Spleen (tissue), 11 donors: ENCODE measurements around the gene LRMDA. TPM values are rescaled to one million over a fixed set of nuclear protein-coding genes. Genes with fewer than 3 reads are reported as not detected.

Experiments
- DNase-seq: peaks from one replicate; pipeline ENCODE4 v3.0.0-alpha.2; 2020
- H3K27ac ChIP-seq, 8 donors: fragments of 200-600 bp; sonication (generic) in 7 of 8; 1 replicate in 4 of 8; 2 replicates in 4 of 8; pipeline versions ENCODE4 v1.5.0 to v1.8.0; 2016 to 2021; ENCODE audit warnings: inconsistent platforms in 4 of 8, mild to moderate bottlenecking in 4 of 8, moderate library complexity in 1 of 8
- H3K27me3 ChIP-seq, 7 donors: fragments of 200-600 bp; sonication (generic) in 6 of 7; replicated peaks in 1 of 7; 1 replicate in 4 of 7; 2 replicates in 3 of 7; pipeline versions ENCODE4 v1.5.0 to v1.8.0; 2016 to 2021; ENCODE audit warnings: inconsistent platforms in 3 of 7, mild to moderate bottlenecking in 1 of 7
- H3K36me3 ChIP-seq, 6 donors: fragments of 200-600 bp; sonication (generic) in 5 of 6; 1 replicate in 4 of 6; 2 replicates in 2 of 6; pipeline versions ENCODE4 v1.5.0 to v1.8.0; 2016 to 2021; ENCODE audit warnings: inconsistent platforms in 2 of 6
- H3K4me1 ChIP-seq, 6 donors: fragments of 200-600 bp; sonication (generic) in 5 of 6; 1 replicate in 3 of 6; 2 replicates in 3 of 6; pipeline versions ENCODE4 v1.5.0 to v1.8.0; 2016 to 2021; ENCODE audit warnings: inconsistent platforms in 3 of 6
- H3K4me3 ChIP-seq, 8 donors: fragments of 200-600 bp; sonication (generic) in 7 of 8; 1 replicate in 4 of 8; 2 replicates in 4 of 8; pipeline versions ENCODE4 v1.5.0 to v1.8.0; 2016 to 2021; ENCODE audit warnings: inconsistent platforms in 4 of 8, mild to moderate bottlenecking in 4 of 8, moderate library complexity in 2 of 8
- H3K9me3 ChIP-seq, 8 donors: fragments of 200-600 bp; sonication (generic) in 7 of 8; 1 replicate in 4 of 8; 2 replicates in 4 of 8; pipeline versions ENCODE4 v1.5.0 to v1.8.0; 2016 to 2021; ENCODE audit warnings: inconsistent platforms in 4 of 8
- POLR2A ChIP-seq, 3 donors: fragments of 450-650 bp; IDR thresholded peaks; one replicate each; pipeline ENCODE4 v1.5.1; 2017; ENCODE audit warnings: antibody characterized with exemption in 3 of 3, mild to moderate bottlenecking in 1 of 3
- POLR2AphosphoS5 ChIP-seq, 3 donors: sonication (generic); formaldehyde crosslinking; IDR thresholded peaks; one replicate each; pipeline ENCODE4 v1.5.1; 2017; ENCODE audit warnings: antibody characterized with exemption in 3 of 3
- WGBS, 5 donors: extraction: QIAGEN DNeasy Blood & Tissue Kit in 3 of 5; methylation state at CpG; one replicate each; pipeline versions ENCODE4 v1.1.5 to v1.1.7; 2013 to 2018; 5-methylcytosine and 5-hydroxymethylcytosine counted together
- intact Hi-C: fragments of 100-400 bp; cut with DNase I; formaldehyde crosslinking; loops from one replicate; pipeline ENCODE4 v1.15.0; 2023; ENCODE audit warnings: low total_unique reads
- polyA plus RNA-seq, 3 donors: library from polyadenylated mRNA; stranded (reverse); fragments of 200-250 nt; gene quantifications; one replicate each; pipeline ENCODE4 v1.2.1, GENCODE V29; 2013
- total RNA-seq, 7 donors: library from RNA; depleted of rRNA in 3 of 7; stranded (reverse); fragments of >200 nt in 3 of 7; fragmentation: NEBNext Ultra II Directional in 4 of 7; extraction: Animal tissue kit (Norgen Biotek cat#: 25700) in 4 of 7; gene quantifications; one replicate each; pipeline versions ENCODE4 v1.1.0 to v1.2.1, GENCODE V29; 2016 to 2021
- TF ChIP-seq, protein P1 (sequence below), 11 experiments: fragments of 200-600 bp in 7 of 11; fragments of 450-650 bp in 4 of 11; sonication (generic) in 4 of 11; IDR thresholded peaks in 8 of 11; conservative IDR thresholded peaks in 3 of 11; 1 replicate in 7 of 11; 2 replicates in 4 of 11; pipeline versions ENCODE4 v1.4.0 to v1.8.0; 2016 to 2021; ENCODE audit warnings: antibody characterized with exemption in 11 of 11, inconsistent platforms in 4 of 11, mild to moderate bottlenecking in 1 of 11
- donor health status: healthy with polysubstance abuse.
- donor health status: DM: no; HTN: no; CAD: no; lungs with moderate emphysema.
- donor health status: DM: no; HTN: no; CAD: no.
- donor health status: Bipolar disorder and iron deficiency.
- donor health status: healthy.
- donor health status: DM: no; HTN: no; CAD: no.
- donor health status: DM: yes; HTN: yes; CAD: no.

LRMDA gene
- total and polyA plus RNA-seq, 10 donors: 7.3 to 46.6 (median 28.2) TPM

DNA sequence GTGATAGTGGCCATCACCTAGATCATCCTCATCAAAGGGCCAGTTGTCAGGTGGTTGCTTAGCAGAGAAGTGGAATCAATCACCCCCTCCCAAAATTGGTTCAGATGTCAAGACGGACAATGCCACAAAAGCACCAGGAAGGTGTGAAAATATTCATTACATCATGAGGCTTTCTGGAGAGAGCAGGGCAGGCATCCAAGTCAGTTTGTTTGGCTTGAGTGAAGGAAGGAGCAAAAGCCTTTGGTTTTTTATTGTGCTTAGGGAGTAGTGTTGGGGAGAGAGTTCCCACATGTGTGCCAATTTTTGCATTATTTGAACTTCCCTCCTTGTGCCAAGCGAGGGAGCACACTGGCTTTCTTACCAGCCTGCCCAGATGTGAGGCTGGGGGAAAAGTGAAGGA is 1082.9 kb downstream of the LRMDA start:
- 81 to 94% (median 88%) methylated on average over 2 of the region's 2 CpGs for WGBS, 5 donors
- Histone ChIP-seq H3K9me3 (no peaks in the 10 kb centered on the region), H3K27ac (no peak overlapping the region), H3K4me1 (no peaks in the 10 kb centered on the region), H3K27me3 (no peaks in the 10 kb centered on the region), H3K4me3 (no peak overlapping the region), H3K36me3 (no peaks in the 10 kb centered on the region)
- TF ChIP-seq POLR2AphosphoS5 (IDR thresholded peaks at IDR 0.05) (no peak), POLR2A (IDR thresholded peaks at IDR 0.05) (no peak)
- TF ChIP-seq, protein P1, sequence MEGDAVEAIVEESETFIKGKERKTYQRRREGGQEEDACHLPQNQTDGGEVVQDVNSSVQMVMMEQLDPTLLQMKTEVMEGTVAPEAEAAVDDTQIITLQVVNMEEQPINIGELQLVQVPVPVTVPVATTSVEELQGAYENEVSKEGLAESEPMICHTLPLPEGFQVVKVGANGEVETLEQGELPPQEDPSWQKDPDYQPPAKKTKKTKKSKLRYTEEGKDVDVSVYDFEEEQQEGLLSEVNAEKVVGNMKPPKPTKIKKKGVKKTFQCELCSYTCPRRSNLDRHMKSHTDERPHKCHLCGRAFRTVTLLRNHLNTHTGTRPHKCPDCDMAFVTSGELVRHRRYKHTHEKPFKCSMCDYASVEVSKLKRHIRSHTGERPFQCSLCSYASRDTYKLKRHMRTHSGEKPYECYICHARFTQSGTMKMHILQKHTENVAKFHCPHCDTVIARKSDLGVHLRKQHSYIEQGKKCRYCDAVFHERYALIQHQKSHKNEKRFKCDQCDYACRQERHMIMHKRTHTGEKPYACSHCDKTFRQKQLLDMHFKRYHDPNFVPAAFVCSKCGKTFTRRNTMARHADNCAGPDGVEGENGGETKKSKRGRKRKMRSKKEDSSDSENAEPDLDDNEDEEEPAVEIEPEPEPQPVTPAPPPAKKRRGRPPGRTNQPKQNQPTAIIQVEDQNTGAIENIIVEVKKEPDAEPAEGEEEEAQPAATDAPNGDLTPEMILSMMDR (IDR thresholded peaks at IDR 0.05 in 8 of 11, conservative IDR thresholded peaks at IDR 0.05 in 3 of 11): no peak
- no peak for DNase-seq
- intact Hi-C loops: no loop called here

DNA sequence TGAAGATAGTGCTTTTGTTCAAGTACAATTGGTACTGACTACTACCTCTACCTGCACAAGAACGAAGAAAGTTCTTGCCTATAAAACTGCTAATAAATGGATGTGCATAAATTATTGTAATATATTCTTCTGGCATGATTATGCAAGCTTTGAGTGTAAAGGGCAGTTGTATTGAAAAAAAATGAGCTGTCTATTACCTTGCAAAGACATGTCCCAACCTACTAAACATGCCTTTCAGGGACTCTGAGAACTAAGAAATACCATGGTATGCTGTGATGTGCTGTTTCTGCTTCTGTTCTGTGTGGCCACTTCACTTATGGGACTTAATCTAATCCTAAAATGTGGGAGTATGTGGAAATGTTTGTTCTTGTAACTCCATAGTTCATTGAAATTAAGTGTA is 1083.4 kb downstream of the LRMDA start:
- Histone ChIP-seq H3K9me3 (no peaks in the 10 kb centered on the region), H3K36me3 (no peaks in the 10 kb centered on the region), H3K27me3 (no peaks in the 10 kb centered on the region), H3K4me3 (no peak overlapping the region), H3K4me1 (no peaks in the 10 kb centered on the region), H3K27ac (no peak overlapping the region)
- no peak for DNase-seq
- no peak for TF ChIP-seq POLR2A (IDR thresholded peaks at IDR 0.05)
- TF ChIP-seq, protein P1 (IDR thresholded peaks at IDR 0.05 in 8 of 11, conservative IDR thresholded peaks at IDR 0.05 in 3 of 11): no peak
- no peak for TF ChIP-seq POLR2AphosphoS5 (IDR thresholded peaks at IDR 0.05)
- 63 to 86% (median 81%) methylated on average over 1 of the region's 1 CpG for WGBS, 5 donors
- intact Hi-C loops: no loop called here

DNA sequence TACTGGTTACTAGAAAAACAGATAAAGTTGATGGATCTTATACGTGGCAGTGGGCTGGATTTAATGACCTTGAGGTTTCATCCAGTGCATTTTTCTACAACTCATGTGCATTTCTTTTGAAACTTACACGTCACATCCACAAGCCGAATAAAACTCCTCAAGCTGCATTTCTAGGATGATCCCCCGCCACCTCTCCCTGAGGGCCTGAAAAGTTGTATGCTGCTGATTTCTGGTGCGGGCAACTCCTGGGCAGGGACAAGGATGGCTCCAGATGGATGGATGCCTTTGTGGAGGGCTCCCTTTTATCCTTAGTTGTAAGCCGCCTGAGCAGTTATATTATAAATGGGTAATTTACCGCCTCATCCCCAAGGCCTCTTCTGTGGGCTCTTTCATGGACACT is 1091.1 kb downstream of the LRMDA start:
- DNase-seq: no peak
- Histone ChIP-seq H3K27me3 (no peaks in the 10 kb centered on the region), H3K36me3 (no peaks in the 10 kb centered on the region), H3K9me3 (peaks cover 0 to 6% (median 0%) of the 10 kb centered on the region in 8 donors), H3K4me3 (no peak overlapping the region), H3K4me1 (no peaks in the 10 kb centered on the region), H3K27ac (peak overlapping the region in 4 of 8 donors; percentile 23 to 62 (median 34))
- TF ChIP-seq, protein P1 (IDR thresholded peaks at IDR 0.05 in 8 of 11, conservative IDR thresholded peaks at IDR 0.05 in 3 of 11): no peak
- TF ChIP-seq POLR2AphosphoS5 (IDR thresholded peaks at IDR 0.05): no peak
- no peak for TF ChIP-seq POLR2A (IDR thresholded peaks at IDR 0.05)
- intact Hi-C loops: no loop called here
- 72 to 97% (median 90%) methylated on average over 7 of the region's 7 CpGs for WGBS, 5 donors

DNA sequence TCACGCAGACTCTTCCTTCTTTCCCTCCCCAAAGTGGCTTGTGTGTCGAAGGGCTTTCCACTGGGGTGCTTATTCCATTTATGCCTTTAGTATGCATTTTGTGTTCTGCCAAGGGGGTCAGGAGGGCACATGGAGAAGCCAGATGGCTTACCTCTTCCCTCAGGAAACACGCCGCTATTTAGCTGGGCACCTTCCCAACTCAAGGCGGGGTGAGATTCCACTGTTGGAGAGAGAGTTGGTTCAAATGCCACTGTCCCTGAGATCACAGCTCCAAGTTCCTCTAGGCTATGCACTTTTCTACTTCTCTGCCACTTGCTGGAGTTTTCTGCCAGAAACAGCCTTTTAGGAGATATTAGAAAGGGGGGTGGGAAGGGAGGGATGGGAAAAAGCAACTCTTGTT is 1091.8 kb downstream of the LRMDA start:
- Histone ChIP-seq H3K4me1 (no peaks in the 10 kb centered on the region), H3K4me3 (no peak overlapping the region), H3K27ac (peak overlapping the region in 4 of 8 donors; percentile 23 to 62 (median 34)), H3K36me3 (no peaks in the 10 kb centered on the region), H3K9me3 (peaks cover 0 to 6% (median 0%) of the 10 kb centered on the region in 8 donors), H3K27me3 (no peaks in the 10 kb centered on the region)
- intact Hi-C loops: no loop called here
- WGBS, 5 donors: 68 to 97% (median 77%) methylated on average over 5 of the region's 5 CpGs
- peak; percentile 73 for DNase-seq
- TF ChIP-seq POLR2A (IDR thresholded peaks at IDR 0.05): no peak
- TF ChIP-seq POLR2AphosphoS5 (IDR thresholded peaks at IDR 0.05): peak in 2 of 3 donors; percentile 47 to 73
